ENCODE measurements around the gene RPP14.

The RPP14 gene

GRCh38 chr3:58340594-58341244 lies 34.7 kb downstream of the RPP14 start:
- TF ChIP-seq CTCF (IDR thresholded peaks at IDR 0.05; ENCODE audit: insufficient read depth, low read depth, low read length, missing control alignments), result no peak

GRCh38 chr3:58341376-58341775 lies 35.3 kb downstream of the RPP14 start:
- no peak for DNase-seq (ENCODE audit: low read depth)
- no peak for TF ChIP-seq CTCF (IDR thresholded peaks at IDR 0.05; ENCODE audit: insufficient read depth, low read depth, low read length, missing control alignments)
- no peak overlapping the region for H3K4me3 ChIP-seq (ENCODE audit: low read depth, low read length)

More at GRCh38 chr3:58340594-58341244, 34.7 kb downstream of the RPP14 start:
- no peak for DNase-seq (ENCODE audit: low read depth)
- H3K4me3 ChIP-seq (ENCODE audit: low read depth, low read length), result no peak overlapping the region

- DNase-seq (ENCODE audit: low read depth), result no peak
- no peak overlapping the region for H3K4me3 ChIP-seq (ENCODE audit: low read depth, low read length)
- no peak for TF ChIP-seq CTCF (IDR thresholded peaks at IDR 0.05; ENCODE audit: insufficient read depth, low read depth, low read length, missing control alignments)
These were observed 36.6 kb downstream of the RPP14 start for GRCh38 chr3:58342676-58343075.

GRCh38 chr3:58345457-58345856 lies 39.4 kb downstream of the RPP14 start:
- no peak overlapping the region for H3K4me3 ChIP-seq (ENCODE audit: low read depth, low read length)
- DNase-seq (ENCODE audit: low read depth), result no peak

GRCh38 chr3:58346368-58346767 lies 40.3 kb downstream of the RPP14 start:
- no peak for TF ChIP-seq CTCF (IDR thresholded peaks at IDR 0.05; ENCODE audit: insufficient read depth, low read depth, low read length, missing control alignments)

More at GRCh38 chr3:58345457-58345856, 39.4 kb downstream of the RPP14 start:
- TF ChIP-seq CTCF (IDR thresholded peaks at IDR 0.05; ENCODE audit: insufficient read depth, low read depth, low read length, missing control alignments), result no peak

GRCh38 chr3:58347984-58348383 lies 41.9 kb downstream of the RPP14 start:
- no peak overlapping the region for H3K4me3 ChIP-seq (ENCODE audit: low read depth, low read length)
- no peak for TF ChIP-seq CTCF (IDR thresholded peaks at IDR 0.05; ENCODE audit: insufficient read depth, low read depth, low read length, missing control alignments)
- no peak for DNase-seq (ENCODE audit: low read depth)

More at GRCh38 chr3:58346368-58346767, 40.3 kb downstream of the RPP14 start:
- H3K4me3 ChIP-seq (ENCODE audit: low read depth, low read length), result no peak overlapping the region
- no peak for DNase-seq (ENCODE audit: low read depth)

Measured in GM12865 (cell line).